SK-N-SH (cell line): Measurements from ENCODE around the gene TTC9C.
A peak's percentile ranks its signal among the peaks of the same experiment; 100 is the strongest.

Experiments used
- FOXJ3 ChIP-seq: sonication (generic); formaldehyde crosslinking; IDR thresholded peaks from 2 replicates; pipeline ENCODE4 v1.5.1; 2020; ENCODE audit warnings: mild to moderate bottlenecking, missing genetic modification reagents
- RFX5 ChIP-seq: IDR thresholded peaks from 2 replicates; pipeline ENCODE4 v1.6.1; 2012; ENCODE audit warnings: mild to moderate bottlenecking, improper control_type of control experiment, low read length
- YY1 ChIP-seq: IDR thresholded peaks from 2 replicates; pipeline ENCODE4 v1.4.0; 2012; ENCODE audit warnings: low read depth, mild to moderate bottlenecking
- TF ChIP-seq, protein P1 (sequence below): IDR thresholded peaks from 2 replicates; pipeline ENCODE4 v1.4.0; 2012; ENCODE audit warnings: low read depth, borderline replicate concordance
- TF ChIP-seq, protein P2 (sequence below): IDR thresholded peaks from 2 replicates; pipeline ENCODE4 v1.6.1; 2012; ENCODE audit warnings: mild to moderate bottlenecking, low read depth, low read length, moderate library complexity
- TF ChIP-seq, protein P3 (sequence below): fragments of 200-600 bp; sonication (generic); IDR thresholded peaks from 2 replicates; pipeline ENCODE4 v1.6.1; 2017; ENCODE audit warnings: antibody characterized with exemption, mild to moderate bottlenecking, moderate library complexity

DNA sequence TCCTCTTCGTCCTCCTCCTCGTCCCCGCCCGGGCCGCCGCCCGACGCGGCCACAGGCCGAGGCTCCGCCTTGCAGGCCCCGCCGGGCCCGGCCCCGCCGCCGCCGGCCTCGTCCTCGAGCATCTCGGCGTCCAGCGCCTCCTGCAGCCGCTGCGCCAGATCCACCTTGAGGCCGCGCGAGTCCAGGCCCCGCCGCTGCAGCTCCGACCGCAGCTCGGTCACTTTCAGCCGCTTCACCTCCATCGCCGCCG is 1.4 kb upstream of the TTC9C start:
- TF ChIP-seq, protein P1, sequence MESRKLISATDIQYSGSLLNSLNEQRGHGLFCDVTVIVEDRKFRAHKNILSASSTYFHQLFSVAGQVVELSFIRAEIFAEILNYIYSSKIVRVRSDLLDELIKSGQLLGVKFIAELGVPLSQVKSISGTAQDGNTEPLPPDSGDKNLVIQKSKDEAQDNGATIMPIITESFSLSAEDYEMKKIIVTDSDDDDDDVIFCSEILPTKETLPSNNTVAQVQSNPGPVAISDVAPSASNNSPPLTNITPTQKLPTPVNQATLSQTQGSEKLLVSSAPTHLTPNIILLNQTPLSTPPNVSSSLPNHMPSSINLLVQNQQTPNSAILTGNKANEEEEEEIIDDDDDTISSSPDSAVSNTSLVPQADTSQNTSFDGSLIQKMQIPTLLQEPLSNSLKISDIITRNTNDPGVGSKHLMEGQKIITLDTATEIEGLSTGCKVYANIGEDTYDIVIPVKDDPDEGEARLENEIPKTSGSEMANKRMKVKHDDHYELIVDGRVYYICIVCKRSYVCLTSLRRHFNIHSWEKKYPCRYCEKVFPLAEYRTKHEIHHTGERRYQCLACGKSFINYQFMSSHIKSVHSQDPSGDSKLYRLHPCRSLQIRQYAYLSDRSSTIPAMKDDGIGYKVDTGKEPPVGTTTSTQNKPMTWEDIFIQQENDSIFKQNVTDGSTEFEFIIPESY: no peak
- TF ChIP-seq YY1 (no peak), RFX5 (no peak), FOXJ3 (no peak)
- TF ChIP-seq, protein P2, sequence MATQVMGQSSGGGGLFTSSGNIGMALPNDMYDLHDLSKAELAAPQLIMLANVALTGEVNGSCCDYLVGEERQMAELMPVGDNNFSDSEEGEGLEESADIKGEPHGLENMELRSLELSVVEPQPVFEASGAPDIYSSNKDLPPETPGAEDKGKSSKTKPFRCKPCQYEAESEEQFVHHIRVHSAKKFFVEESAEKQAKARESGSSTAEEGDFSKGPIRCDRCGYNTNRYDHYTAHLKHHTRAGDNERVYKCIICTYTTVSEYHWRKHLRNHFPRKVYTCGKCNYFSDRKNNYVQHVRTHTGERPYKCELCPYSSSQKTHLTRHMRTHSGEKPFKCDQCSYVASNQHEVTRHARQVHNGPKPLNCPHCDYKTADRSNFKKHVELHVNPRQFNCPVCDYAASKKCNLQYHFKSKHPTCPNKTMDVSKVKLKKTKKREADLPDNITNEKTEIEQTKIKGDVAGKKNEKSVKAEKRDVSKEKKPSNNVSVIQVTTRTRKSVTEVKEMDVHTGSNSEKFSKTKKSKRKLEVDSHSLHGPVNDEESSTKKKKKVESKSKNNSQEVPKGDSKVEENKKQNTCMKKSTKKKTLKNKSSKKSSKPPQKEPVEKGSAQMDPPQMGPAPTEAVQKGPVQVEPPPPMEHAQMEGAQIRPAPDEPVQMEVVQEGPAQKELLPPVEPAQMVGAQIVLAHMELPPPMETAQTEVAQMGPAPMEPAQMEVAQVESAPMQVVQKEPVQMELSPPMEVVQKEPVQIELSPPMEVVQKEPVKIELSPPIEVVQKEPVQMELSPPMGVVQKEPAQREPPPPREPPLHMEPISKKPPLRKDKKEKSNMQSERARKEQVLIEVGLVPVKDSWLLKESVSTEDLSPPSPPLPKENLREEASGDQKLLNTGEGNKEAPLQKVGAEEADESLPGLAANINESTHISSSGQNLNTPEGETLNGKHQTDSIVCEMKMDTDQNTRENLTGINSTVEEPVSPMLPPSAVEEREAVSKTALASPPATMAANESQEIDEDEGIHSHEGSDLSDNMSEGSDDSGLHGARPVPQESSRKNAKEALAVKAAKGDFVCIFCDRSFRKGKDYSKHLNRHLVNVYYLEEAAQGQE: peak; percentile 26; the same call in 1 of the 2 replicates
- TF ChIP-seq, protein P3, sequence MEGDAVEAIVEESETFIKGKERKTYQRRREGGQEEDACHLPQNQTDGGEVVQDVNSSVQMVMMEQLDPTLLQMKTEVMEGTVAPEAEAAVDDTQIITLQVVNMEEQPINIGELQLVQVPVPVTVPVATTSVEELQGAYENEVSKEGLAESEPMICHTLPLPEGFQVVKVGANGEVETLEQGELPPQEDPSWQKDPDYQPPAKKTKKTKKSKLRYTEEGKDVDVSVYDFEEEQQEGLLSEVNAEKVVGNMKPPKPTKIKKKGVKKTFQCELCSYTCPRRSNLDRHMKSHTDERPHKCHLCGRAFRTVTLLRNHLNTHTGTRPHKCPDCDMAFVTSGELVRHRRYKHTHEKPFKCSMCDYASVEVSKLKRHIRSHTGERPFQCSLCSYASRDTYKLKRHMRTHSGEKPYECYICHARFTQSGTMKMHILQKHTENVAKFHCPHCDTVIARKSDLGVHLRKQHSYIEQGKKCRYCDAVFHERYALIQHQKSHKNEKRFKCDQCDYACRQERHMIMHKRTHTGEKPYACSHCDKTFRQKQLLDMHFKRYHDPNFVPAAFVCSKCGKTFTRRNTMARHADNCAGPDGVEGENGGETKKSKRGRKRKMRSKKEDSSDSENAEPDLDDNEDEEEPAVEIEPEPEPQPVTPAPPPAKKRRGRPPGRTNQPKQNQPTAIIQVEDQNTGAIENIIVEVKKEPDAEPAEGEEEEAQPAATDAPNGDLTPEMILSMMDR: no peak
